ENCODE data around the gene DTX1.

Gene DTX1

GRCh38 chr12:113055594-113056380 lies 743 bp upstream of the DTX1 start:
- DNase-seq: no peak

- DNase-seq: no peak
Measured at GRCh38 chr12:113056381-113056630, 224 bp upstream of the DTX1 start.

DNA sequence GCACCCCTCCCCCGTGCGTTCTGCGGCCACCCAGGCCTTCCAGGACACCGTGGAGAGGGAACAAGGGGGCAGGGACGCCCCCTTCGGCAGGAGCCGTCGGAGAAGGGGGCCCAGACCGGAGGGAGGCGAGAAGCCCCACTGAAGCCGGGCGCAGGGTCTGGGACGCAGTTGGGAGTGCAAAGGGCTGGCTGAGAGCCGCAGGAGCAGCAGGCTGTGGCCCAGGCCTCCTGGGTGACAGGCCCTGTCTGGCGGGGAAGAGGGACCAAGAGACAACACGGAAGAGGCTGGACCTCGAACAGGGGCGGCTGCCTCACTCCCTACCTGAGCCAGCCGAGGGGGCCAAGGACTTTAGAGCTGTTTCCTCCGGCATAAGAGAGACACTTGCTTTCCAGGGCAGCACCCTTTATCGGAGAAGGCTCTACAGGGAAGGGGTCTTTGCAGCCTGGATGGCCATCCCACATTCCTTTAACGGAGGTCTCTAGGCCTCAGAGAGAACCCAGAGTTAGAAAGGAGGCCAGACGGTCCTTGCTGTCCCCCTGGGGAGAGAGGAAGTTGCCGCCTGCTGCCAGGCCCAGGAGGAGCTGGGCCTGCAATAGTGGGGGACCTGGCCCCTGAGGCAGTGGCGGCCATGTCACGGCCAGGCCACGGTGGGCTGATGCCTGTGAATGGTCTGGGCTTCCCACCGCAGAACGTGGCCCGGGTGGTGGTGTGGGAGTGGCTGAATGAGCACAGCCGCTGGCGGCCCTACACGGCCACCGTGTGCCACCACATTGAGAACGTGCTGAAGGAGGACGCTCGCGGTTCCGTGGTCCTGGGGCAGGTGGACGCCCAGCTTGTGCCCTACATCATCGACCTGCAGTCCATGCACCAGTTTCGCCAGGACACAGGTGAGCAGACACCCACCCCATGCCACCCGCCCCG lies 1.3 kb downstream of the DTX1 start:
- DNase-seq: no peak

- DNase-seq: no peak
Measured at GRCh38 chr12:113058553-113058952, 2.0 kb downstream of the DTX1 start.

DNA sequence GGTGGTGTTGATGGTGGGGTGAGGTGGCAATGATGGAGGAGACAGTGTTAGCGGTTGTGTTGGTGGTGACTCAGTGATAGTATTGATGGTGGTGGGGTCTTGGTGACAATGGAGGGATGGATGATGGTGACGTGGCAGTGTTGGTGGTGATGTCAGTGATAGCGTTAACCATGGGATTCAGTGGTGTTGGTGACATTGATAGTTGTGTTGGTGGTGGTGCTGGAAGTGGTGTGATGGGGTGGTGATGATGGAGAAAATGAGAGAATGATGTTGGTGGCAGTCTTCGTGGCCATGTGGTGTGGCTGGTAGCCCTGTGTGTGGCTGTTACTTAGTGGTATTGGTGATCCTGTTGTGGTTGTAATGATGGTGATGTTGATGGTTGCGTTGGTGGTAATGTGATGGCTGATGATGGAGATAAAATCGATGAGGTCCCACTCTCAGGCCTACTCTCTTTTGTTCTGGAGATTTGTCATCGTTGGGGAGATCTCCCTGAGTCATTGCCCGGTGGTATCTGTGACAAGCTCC lies 2.6 kb downstream of the DTX1 start:
- no peak for DNase-seq

GRCh38 chr12:113060336-113060960 lies 3.9 kb downstream of the DTX1 start:
- no peak for DNase-seq

GRCh38 chr12:113061061-113061694 lies 4.6 kb downstream of the DTX1 start:
- no peak for DNase-seq

- DNase-seq: no peak
Measured at GRCh38 chr12:113062502-113063395, 6.2 kb downstream of the DTX1 start.

DNA sequence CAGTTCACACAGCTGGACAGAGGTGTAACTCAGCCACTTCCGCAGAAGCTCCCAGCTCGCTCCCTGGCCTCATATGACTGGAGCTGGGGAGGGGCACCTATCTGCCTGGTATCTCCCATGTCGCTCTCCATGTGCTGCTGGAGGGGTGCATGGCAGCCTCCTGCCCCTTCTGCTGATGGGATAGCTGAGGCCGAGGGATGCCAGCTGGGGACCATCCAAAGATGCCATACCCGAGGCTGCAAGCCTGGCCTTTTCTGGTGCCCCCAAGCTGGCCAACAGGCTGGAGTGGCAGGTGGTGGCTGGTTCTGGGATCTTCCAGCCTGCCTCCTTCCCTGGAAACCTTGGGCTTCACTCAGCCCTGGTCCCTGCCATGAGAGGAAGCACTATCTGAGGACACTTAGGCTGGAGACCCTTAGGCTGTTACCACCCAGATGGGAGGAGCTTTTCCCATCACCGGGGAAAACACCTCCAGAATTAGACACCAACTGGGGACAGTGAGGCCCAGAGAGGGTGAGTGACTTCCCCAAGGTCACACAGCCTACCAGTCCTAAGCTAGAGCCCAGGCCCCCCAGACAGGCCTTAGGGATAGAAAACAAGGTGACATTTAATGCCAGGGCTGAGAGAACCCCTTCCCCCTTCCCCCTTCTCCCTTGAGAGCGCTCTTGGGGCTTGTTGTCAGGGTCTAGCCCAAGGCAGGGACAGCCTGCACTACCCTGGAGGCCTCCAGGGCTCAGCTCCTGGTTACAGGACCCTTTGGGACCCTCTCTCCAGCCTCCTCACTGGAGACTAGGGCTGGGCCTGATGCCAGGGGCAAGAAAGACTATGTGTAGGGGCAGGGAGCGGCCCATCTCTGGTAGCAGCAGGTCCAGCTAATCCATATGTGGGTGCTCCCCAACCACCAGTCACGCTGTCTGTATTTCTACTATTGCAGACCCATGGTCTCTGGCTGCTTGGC lies 7.1 kb downstream of the DTX1 start:
- no peak for DNase-seq

DNA sequence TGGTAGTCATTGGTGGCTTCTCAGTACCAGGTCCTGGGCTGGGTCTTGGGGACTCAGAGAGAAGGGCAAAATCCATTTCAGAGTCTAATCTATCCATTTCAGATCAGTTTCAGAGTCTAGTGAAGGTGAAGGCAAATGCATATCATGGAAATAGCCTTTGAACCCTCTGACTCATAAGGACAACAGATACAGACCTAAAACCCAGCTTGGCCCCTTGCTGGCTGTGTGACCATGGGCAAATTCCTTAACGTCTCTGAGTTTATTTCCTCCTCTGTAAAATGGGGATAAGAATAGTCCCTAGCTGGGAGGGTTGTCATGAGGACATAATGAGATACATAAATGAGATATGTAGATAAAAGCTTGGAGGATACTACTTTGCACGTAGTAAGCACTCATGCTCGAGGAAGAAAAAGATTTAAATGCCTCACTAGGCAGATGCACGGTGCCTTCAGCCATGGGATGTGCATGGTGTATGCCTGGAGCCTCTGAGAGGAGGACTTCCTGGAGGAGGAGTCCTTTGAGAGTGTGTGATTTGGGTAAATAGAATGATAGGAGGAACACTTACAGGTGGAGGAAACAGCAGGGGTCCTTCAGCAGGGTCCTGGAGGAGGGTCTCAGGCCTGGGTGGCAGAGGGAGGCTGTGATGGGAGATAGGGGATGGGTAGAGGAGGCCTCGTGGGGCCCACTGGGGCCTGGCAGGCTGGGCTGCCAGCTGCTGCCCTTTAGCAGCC lies 8.0 kb downstream of the DTX1 start:
- no peak for DNase-seq

DNA sequence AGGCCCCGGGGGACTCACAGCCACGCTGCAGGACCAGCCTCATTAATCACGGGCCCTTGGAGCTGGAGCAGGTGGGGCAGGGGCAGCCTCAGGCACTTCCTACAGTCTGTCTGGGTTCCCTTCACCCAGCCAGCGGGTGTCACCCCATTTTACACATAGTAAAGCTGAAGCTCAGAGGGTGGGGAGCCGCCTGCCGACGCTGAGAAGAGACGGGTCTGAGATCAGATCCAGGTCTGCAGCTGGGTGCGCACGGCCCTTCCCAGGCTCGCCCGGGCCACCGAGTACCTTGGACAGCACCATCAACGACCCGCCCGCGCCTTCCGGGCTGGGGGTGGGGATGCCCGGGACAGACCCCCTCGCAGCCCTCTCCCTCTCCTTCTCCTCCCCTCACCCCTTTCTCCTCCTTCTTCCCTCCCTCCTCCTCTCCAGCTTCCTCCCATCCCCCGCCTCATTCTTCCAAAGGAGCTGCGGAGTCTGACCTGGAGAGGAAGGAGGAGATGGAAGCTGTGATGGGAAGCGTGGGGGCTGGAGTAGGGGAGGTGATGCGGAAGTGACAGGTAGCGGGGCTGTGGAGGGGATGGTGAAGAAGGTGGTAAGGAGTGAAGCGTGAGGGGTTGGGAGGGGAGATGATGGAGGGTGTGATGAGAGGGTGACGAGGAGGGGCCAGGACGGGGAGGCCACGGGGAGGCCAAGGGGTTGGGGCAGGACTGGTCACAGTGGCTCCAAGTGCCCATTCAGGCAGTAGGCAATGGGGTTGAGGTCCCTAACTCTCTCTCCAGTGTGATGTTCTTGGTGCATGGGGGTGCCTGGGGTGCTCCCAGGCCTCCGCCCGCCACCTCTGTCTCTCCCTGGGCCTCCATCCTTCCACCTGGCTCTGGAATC lies 8.8 kb downstream of the DTX1 start:
- DNase-seq: peak; percentile 21

DNA sequence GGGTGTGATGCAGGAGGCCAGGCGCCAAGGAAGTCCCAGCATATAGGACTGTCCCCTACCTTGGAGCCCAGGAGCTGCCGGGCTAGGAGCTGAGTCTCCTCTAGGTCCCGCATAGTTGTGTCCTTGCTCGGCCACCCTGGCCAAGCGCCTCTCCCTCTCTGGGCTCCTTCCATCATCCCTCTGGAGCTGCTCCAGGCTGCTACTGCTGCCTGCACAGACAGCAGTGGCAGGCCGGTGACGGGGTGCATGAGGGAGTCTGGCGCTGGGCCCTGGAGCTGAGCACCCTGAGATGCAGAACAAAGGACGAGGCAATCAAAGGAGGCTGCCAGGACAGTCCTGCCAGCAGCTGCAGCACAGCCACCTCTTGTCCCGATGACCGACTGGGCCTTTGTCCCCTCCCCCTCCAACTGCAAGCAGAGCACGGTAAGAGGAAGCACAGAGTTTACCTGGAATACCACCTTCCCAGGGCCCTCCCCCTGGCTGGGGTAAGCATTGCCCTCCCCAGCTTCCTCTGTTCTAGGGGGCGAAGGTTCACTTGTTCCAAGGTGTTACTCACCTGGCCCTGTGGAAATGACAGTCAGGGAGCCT lies 10.4 kb downstream of the DTX1 start:
- DNase-seq: no peak

DNA sequence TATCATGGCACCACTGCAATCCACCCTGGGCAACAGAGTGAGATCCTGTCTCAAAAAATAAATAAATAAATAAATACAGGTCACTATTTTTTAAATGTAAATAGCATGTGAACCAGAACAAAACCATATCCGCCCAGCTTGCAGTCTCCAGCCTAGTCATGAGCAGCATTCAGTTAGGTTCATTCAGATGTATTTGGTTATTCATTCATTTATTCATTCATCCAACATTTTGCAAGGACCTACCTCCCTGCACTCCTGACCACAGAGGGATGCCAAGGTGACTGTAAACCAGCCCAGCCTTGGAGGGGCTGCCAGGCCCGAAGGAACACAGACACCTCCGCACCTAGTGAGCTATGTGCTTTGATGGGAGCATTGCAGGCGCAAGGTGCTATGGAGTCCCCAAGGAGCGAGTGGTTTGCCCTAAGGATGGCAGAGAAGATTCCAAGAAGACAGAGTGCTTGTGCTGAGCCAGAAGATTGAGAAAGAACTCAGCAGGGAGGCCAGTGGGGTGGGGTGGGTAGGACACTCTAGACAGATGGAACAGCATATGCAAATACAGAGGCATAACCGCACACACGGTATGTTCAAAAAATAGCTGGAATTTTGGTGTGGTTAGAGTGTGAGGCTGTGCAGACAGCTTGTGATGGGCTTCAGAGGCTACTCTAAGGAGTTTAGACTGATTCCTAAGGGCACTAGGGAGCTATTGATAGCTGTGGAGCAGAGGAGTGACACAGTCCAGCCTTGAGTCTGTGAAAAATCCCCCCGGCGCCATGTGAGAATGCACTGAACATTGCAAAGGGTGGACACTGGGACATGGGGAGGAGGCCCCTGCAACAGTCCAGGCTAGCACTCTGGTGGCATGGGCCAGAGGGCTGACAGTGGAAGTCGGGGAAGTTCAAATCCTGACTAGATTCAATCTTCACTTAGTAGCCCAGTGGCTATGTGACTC lies 11.7 kb downstream of the DTX1 start:
- DNase-seq: no peak

DNA sequence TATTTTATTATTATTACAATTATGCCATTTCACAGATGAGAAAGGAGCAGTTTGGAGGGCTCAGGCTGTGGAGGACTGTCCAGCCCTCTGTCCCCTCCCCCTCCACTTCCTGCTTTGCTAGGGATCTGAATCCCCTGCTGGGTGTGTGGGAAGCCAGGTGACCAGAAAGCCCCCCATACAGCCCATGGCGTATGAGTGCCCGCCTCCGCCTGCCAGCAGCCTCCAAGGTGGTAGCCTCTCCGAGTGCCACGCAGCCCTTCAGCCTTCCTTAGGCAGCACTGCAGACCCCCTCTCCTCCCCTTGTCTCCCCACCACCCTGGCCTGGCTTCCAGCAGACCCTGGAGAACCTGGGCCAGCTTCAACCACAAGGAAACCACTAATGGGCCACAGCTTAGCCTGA lies 12.6 kb downstream of the DTX1 start:
- no peak for DNase-seq

DNA sequence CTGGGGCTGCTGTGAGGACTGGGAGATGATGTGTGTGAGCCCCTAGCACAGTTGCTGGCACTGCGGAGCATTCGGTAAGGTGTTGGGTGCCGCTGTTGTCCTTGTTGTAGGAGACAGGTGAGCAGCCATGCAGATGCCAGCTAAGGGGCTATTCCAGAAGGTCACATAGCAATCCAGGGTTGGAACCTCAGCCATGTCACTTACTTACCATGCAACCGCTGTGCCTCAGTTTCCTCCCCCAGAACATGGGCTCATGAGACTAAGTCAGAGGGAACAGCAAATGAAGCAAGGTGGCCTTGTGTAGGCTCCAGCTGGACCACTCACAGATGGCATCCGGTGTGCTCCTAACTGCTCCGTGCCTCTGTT lies 13.2 kb downstream of the DTX1 start:
- DNase-seq: no peak

- no peak for DNase-seq
Measured at GRCh38 chr12:113070117-113070906, 13.8 kb downstream of the DTX1 start.
